HepG2 (cell line): ENCODE data around the gene CBFA2T2. TPM values are rescaled to one million over a fixed set of nuclear protein-coding genes. Genes with fewer than 3 reads are reported as not detected.

Source experiments
- CAMTA2 ChIP-seq: sonication (generic); formaldehyde crosslinking; IDR thresholded peaks from 2 replicates; pipeline ENCODE4 v1.4.0; 2020; ENCODE audit warnings: mild to moderate bottlenecking, missing genetic modification reagents, borderline replicate concordance
- GATA4 ChIP-seq: sonication (generic); IDR thresholded peaks from 2 replicates; pipeline ENCODE4 v1.6.1; 2016; ENCODE audit warnings: antibody characterized with exemption, low read depth, borderline replicate concordance
- GMEB1 ChIP-seq: sonication (generic); formaldehyde crosslinking; IDR thresholded peaks from 2 replicates; pipeline ENCODE4 v1.5.1; 2020; ENCODE audit warnings: missing genetic modification reagents, mild to moderate bottlenecking, borderline replicate concordance
- HMG20A ChIP-seq: IDR thresholded peaks from 2 replicates; pipeline ENCODE4 v1.6.1; 2016; ENCODE audit warnings: borderline replicate concordance
- IRF2 ChIP-seq: IDR thresholded peaks from 2 replicates; pipeline ENCODE4 v1.6.1; 2018; ENCODE audit warnings: missing genetic modification reagents, missing compliant biosample characterization
- MED13 ChIP-seq: sonication (generic); formaldehyde crosslinking; IDR thresholded peaks from 2 replicates; pipeline ENCODE4 v1.5.0; 2020; ENCODE audit warnings: missing genetic modification reagents
- NFYC ChIP-seq: IDR thresholded peaks from 2 replicates; pipeline ENCODE4 v1.6.1; 2016; ENCODE audit warnings: missing genetic modification reagents, missing compliant biosample characterization
- RCOR2 ChIP-seq: IDR thresholded peaks from 2 replicates; pipeline ENCODE4 v1.6.1; 2016; ENCODE audit warnings: missing biosample characterization, missing genetic modification reagents
- SAFB2 ChIP-seq: sonication (generic); formaldehyde crosslinking; IDR thresholded peaks from 2 replicates; pipeline ENCODE4 v1.5.1; 2020; ENCODE audit warnings: missing genetic modification reagents, low read depth, mild to moderate bottlenecking, borderline replicate concordance
- SIX1 ChIP-seq: sonication (generic); formaldehyde crosslinking; IDR thresholded peaks from 2 replicates; pipeline ENCODE4 v1.4.0; 2020; ENCODE audit warnings: missing genetic modification reagents, borderline replicate concordance
- SOX13 ChIP-seq, 3 experiments: fragments of 450-650 bp in 1 of 3; sonication (generic) in 1 of 3; formaldehyde crosslinking in 1 of 3; IDR thresholded peaks in 2 of 3; conservative IDR thresholded peaks in 1 of 3; 2 replicates each; pipeline versions ENCODE4 v1.5.0 to v1.6.1; 2016 to 2020; ENCODE audit warnings: antibody characterized with exemption in 1 of 3, mild to moderate bottlenecking in 1 of 3, missing compliant biosample characterization in 1 of 3, missing genetic modification reagents in 1 of 3, moderate library complexity in 1 of 3
- TAF15 ChIP-seq: fragments of 200-400 bp; formaldehyde crosslinking; IDR thresholded peaks from one replicate; pipeline ENCODE4 v1.6.1; 2018; ENCODE audit warnings: mild to moderate bottlenecking, low read depth, low read length; ENCODE audit not compliant: poor library complexity, severe bottlenecking
- TCF7 ChIP-seq: sonication (generic); IDR thresholded peaks from 2 replicates; pipeline ENCODE4 v1.6.1; 2016; ENCODE audit warnings: antibody characterized with exemption, low read depth
- ZBTB2 ChIP-seq: sonication (generic); formaldehyde crosslinking; IDR thresholded peaks from 2 replicates; pipeline ENCODE4 v1.8.0; 2022; ENCODE audit warnings: low read depth, missing genetic modification reagents
- ZMYM3 ChIP-seq: sonication (generic); formaldehyde crosslinking; IDR thresholded peaks from 2 replicates; pipeline ENCODE4 v1.5.1; 2020; ENCODE audit warnings: mild to moderate bottlenecking, missing genetic modification reagents
- polyA plus RNA-seq, 8 experiments: library from polyadenylated mRNA; depleted of rRNA in 3 of 8; stranded (reverse) in 7 of 8; unstranded in 1 of 8; fragments of >200 nt; fragmentation: Illumina TruSeq in 4 of 8; extraction: Trizol in 4 of 8; gene quantifications; 2 replicates each; pipeline versions ENCODE4 v1.2.1 to v1.2.3, GENCODE V29; 2011 to 2016; ENCODE audit warnings: low read depth in 4 of 8, missing spikeins in 1 of 8, mixed read lengths in 1 of 8; ENCODE audit not compliant: insufficient read depth in 1 of 8
- total RNA-seq, 5 experiments: library from RNA; depleted of rRNA; stranded (reverse); fragments of >200 nt; fragmentation: Illumina TruSeq; extraction: Trizol; gene quantifications; 2 replicates each; pipeline ENCODE4 v1.2.3, GENCODE V29; 2016; ENCODE audit warnings: low read depth in 1 of 5
- TF ChIP-seq, protein P1 (sequence below): sonication (generic); formaldehyde crosslinking; IDR thresholded peaks from 2 replicates; pipeline ENCODE4 v1.5.0; 2020; ENCODE audit warnings: mild to moderate bottlenecking, missing genetic modification reagents
- TF ChIP-seq, protein P2 (sequence below): IDR thresholded peaks from 2 replicates; pipeline ENCODE4 v1.6.1; 2016; ENCODE audit warnings: missing biosample characterization, missing genetic modification reagents, low read depth
- TF ChIP-seq, protein P3 (sequence below): IDR thresholded peaks from 2 replicates; pipeline ENCODE4 v1.6.1; 2016; ENCODE audit warnings: low read depth, control low read depth

The CBFA2T2 gene
- total and polyA plus RNA-seq, 2 of the 13 experiments (the other 11 are each of a cell fraction or from before 2014, with no cell fraction given): 6.3 to 21.2 TPM

GRCh38 chr20:33490023-33490933 lies at the start of gene CBFA2T2 (continued):
- no peak for TF ChIP-seq SOX13 (IDR thresholded peaks at IDR 0.05)
- TF ChIP-seq SOX13 (CRISPR knock-in tag; conservative IDR thresholded peaks at IDR 0.05 in 1 of 2, IDR thresholded peaks at IDR 0.05 in 1 of 2): no peak
- peak; percentile 48; the same call in 1 of the 2 replicates for TF ChIP-seq IRF2 (CRISPR knock-in tag)
- no peak; the same call in 1 of the 2 replicates for TF ChIP-seq GMEB1 (CRISPR knock-in tag)
- peak; percentile 98 for TF ChIP-seq ZMYM3 (CRISPR knock-in tag)
- 0 out of 2 replicates have a peak, but pooled peaks have one; percentile 8 for TF ChIP-seq SIX1 (CRISPR knock-in tag)
- no peak for TF ChIP-seq HMG20A
- TF ChIP-seq, protein P1, sequence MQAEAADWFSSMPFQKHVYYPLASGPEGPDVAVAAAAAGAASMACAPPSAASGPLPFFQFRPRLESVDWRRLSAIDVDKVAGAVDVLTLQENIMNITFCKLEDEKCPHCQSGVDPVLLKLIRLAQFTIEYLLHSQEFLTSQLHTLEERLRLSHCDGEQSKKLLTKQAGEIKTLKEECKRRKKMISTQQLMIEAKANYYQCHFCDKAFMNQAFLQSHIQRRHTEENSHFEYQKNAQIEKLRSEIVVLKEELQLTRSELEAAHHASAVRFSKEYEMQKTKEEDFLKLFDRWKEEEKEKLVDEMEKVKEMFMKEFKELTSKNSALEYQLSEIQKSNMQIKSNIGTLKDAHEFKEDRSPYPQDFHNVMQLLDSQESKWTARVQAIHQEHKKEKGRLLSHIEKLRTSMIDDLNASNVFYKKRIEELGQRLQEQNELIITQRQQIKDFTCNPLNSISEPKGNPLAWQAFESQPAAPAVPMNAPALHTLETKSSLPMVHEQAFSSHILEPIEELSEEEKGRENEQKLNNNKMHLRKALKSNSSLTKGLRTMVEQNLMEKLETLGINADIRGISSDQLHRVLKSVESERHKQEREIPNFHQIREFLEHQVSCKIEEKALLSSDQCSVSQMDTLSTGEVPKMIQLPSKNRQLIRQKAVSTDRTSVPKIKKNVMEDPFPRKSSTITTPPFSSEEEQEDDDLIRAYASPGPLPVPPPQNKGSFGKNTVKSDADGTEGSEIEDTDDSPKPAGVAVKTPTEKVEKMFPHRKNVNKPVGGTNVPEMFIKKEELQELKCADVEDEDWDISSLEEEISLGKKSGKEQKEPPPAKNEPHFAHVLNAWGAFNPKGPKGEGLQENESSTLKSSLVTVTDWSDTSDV (CRISPR knock-in tag): peak; percentile 97
- no peak for TF ChIP-seq NFYC (CRISPR knock-in tag)
- TF ChIP-seq, protein P2, sequence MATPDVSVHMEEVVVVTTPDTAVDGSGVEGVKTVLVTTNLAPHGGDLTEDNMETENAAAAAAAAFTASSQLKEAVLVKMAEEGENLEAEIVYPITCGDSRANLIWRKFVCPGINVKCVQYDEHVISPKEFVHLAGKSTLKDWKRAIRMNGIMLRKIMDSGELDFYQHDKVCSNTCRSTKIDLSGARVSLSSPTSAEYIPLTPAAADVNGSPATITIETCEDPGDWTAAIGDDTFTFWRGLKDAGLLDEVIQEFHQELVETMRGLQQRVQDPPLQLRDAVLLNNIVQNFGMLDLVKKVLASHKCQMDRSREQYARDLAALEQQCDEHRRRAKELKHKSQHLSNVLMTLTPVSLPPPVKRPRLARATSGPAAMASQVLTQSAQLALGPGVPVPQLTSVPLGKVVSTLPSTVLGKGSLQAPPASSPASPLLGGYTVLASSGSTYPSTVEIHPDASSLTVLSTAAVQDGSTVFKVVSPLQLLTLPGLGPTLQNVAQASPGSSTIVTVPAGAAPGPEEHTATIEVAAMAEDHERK (CRISPR knock-in tag): 0 out of 2 replicates have a peak, but pooled peaks have one; percentile 12
- TF ChIP-seq TCF7: no peak
- peak; percentile 28 for TF ChIP-seq TAF15
- TF ChIP-seq, protein P3, sequence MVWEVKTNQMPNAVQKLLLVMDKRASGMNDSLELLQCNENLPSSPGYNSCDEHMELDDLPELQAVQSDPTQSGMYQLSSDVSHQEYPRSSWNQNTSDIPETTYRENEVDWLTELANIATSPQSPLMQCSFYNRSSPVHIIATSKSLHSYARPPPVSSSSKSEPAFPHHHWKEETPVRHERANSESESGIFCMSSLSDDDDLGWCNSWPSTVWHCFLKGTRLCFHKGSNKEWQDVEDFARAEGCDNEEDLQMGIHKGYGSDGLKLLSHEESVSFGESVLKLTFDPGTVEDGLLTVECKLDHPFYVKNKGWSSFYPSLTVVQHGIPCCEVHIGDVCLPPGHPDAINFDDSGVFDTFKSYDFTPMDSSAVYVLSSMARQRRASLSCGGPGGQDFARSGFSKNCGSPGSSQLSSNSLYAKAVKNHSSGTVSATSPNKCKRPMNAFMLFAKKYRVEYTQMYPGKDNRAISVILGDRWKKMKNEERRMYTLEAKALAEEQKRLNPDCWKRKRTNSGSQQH: no peak; the same call in 1 of the 2 replicates
- TF ChIP-seq ZBTB2 (CRISPR knock-in tag): peak; percentile 81
- TF ChIP-seq RCOR2 (CRISPR knock-in tag): peak; percentile 78; the same call in 1 of the 2 replicates
- TF ChIP-seq MED13 (CRISPR knock-in tag): no peak
- TF ChIP-seq CAMTA2 (CRISPR knock-in tag): peak; percentile 86
- peak; percentile 75; the same call in 1 of the 2 replicates for TF ChIP-seq SAFB2 (CRISPR knock-in tag)
- TF ChIP-seq GATA4: no peak
